ENCODE measurements around the gene NEU2.
"Not testable (repeated sequence)": the region's sequence is repeated elsewhere in the genome, so short reads cannot be mapped to it uniquely, and the experiment has no call there.

Gene NEU2

GRCh38 chr2:233064530-233065199 lies 32.2 kb downstream of the NEU2 start:
- Histone ChIP-seq H3K36me3 (ENCODE audit: control insufficient read depth in 2 of 2, insufficient read depth in 1 of 2, low read length in 2 of 2) (no peaks in the 10 kb centered on the region), H3K4me1 (ENCODE audit: control insufficient read depth, insufficient read depth, low read length) (no peaks in the 10 kb centered on the region), H3K4me3 (ENCODE audit: low read depth, low read length) (no peak overlapping the region), H3K9me3 (ENCODE audit: control insufficient read depth, insufficient read depth, low read depth, low read length) (no peaks in the 10 kb centered on the region), H3K27ac (ENCODE audit: extremely low read depth, low read depth, low read length) (no peak overlapping the region)
- ChIA-PET CTCF (interaction anchor here (0.5 to 2.1 kb wide), 4 partner anchors 11 to 1476 kb away, joined by 3 to 14 read pairs (median 4); no protein-coding TSS in a partner anchor), POLR2A (no interaction called here)
- TF ChIP-seq ZNF654 (tag by site-specific recombination; IDR thresholded peaks at IDR 0.05; ENCODE audit: low read depth) (no peak), ZNF391 (tag by site-specific recombination; IDR thresholded peaks at IDR 0.05; ENCODE audit: borderline replicate concordance, low read depth) (no peak), BCL11B (tag by site-specific recombination; IDR thresholded peaks at IDR 0.05; ENCODE audit: low read depth) (no peak), ZNF530 (tag by site-specific recombination; IDR thresholded peaks at IDR 0.05; ENCODE audit: low read depth) (no peak), BCL11A (tag by site-specific recombination; IDR thresholded peaks at IDR 0.05; ENCODE audit: low read depth) (no peak), ZNF239 (tag by site-specific recombination; IDR thresholded peaks at IDR 0.05) (no peak), ZNF548 (tag by site-specific recombination; IDR thresholded peaks at IDR 0.05) (no peak), ZNF394 (tag by site-specific recombination; IDR thresholded peaks at IDR 0.05; ENCODE audit: borderline replicate concordance) (no peak), ZNF560 (tag by site-specific recombination; IDR thresholded peaks at IDR 0.05; ENCODE audit: borderline replicate concordance) (no peak), ZNF24 (tag by site-specific recombination; IDR thresholded peaks at IDR 0.05) (no peak), PRDM1 (tag by site-specific recombination; IDR thresholded peaks at IDR 0.05) (no peak), ZNF514 (tag by site-specific recombination; IDR thresholded peaks at IDR 0.05) (no peak), ZNF354C (tag by site-specific recombination; IDR thresholded peaks at IDR 0.05; ENCODE audit: borderline replicate concordance, low read depth) (no peak), ZNF324 (tag by site-specific recombination; IDR thresholded peaks at IDR 0.05) (no peak)
- TF ChIP-seq, protein P1, sequence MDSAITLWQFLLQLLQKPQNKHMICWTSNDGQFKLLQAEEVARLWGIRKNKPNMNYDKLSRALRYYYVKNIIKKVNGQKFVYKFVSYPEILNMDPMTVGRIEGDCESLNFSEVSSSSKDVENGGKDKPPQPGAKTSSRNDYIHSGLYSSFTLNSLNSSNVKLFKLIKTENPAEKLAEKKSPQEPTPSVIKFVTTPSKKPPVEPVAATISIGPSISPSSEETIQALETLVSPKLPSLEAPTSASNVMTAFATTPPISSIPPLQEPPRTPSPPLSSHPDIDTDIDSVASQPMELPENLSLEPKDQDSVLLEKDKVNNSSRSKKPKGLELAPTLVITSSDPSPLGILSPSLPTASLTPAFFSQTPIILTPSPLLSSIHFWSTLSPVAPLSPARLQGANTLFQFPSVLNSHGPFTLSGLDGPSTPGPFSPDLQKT (IDR thresholded peaks at IDR 0.05; ENCODE audit: borderline replicate concordance, low read depth, low read length): no peak
- TF ChIP-seq, protein P2, sequence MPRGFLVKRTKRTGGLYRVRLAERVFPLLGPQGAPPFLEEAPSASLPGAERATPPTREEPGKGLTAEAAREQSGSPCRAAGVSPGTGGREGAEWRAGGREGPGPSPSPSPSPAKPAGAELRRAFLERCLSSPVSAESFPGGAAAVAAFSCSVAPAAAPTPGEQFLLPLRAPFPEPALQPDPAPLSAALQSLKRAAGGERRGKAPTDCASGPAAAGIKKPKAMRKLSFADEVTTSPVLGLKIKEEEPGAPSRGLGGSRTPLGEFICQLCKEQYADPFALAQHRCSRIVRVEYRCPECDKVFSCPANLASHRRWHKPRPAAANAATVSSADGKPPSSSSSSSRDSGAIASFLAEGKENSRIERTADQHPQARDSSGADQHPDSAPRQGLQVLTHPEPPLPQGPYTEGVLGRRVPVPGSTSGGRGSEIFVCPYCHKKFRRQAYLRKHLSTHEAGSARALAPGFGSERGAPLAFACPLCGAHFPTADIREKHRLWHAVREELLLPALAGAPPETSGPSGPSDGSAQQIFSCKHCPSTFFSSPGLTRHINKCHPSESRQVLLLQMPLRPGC (tag by site-specific recombination; IDR thresholded peaks at IDR 0.05): no peak
- TF ChIP-seq, protein P3, sequence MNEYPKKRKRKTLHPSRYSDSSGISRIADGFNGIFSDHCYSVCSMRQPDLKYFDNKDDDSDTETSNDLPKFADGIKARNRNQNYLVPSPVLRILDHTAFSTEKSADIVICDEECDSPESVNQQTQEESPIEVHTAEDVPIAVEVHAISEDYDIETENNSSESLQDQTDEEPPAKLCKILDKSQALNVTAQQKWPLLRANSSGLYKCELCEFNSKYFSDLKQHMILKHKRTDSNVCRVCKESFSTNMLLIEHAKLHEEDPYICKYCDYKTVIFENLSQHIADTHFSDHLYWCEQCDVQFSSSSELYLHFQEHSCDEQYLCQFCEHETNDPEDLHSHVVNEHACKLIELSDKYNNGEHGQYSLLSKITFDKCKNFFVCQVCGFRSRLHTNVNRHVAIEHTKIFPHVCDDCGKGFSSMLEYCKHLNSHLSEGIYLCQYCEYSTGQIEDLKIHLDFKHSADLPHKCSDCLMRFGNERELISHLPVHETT (tag by site-specific recombination; IDR thresholded peaks at IDR 0.05): no peak
- TF ChIP-seq, protein P4, sequence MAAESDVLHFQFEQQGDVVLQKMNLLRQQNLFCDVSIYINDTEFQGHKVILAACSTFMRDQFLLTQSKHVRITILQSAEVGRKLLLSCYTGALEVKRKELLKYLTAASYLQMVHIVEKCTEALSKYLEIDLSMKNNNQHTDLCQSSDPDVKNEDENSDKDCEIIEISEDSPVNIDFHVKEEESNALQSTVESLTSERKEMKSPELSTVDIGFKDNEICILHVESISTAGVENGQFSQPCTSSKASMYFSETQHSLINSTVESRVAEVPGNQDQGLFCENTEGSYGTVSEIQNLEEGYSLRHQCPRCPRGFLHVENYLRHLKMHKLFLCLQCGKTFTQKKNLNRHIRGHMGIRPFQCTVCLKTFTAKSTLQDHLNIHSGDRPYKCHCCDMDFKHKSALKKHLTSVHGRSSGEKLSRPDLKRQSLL (tag by site-specific recombination; IDR thresholded peaks at IDR 0.05): no peak

DNA sequence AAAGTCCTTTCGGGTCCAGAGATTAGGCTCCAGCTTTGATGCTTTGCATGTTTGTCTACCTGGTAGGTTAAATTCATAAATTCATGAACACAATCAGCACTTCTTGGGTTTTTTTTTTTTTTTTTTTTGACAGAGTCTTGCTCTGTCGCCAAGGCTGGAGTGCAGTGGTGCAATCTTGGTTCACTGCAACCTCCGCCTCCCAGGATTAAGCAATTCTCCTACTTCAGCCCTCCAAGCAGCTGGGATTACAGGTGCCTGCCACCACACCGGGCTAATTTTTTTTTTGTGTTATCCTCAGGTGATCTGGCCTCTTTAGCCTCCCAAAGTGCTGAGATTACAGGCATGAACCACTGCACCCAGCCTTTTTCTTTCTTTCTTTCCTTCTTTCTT lies 32.7 kb downstream of the NEU2 start:
- H3K9me3 ChIP-seq (ENCODE audit: control insufficient read depth, insufficient read depth, low read depth, low read length); H3K27ac ChIP-seq (ENCODE audit: extremely low read depth, low read depth, low read length); H3K36me3 ChIP-seq (ENCODE audit: control insufficient read depth in 2 of 2, insufficient read depth in 1 of 2, low read length in 2 of 2); POLR2A ChIA-PET; H3K4me3 ChIP-seq (ENCODE audit: low read depth, low read length); H3K4me1 ChIP-seq (ENCODE audit: control insufficient read depth, insufficient read depth, low read length): not testable (repeated sequence)
- CTCF ChIA-PET: interaction anchor here (0.5 to 2.1 kb wide), 4 partner anchors 12 to 1476 kb away, joined by 3 to 14 read pairs (median 4); no protein-coding TSS in a partner anchor
